GM10266 (cell line): Measurements from ENCODE around the gene MKRN3.

Source experiments
- DNase-seq: peaks from one replicate; pipeline ENCODE4 v3.0.0; 2012; ENCODE audit errors: extremely low spot score
- CTCF ChIP-seq: IDR thresholded peaks from 2 replicates; pipeline ENCODE4 v1.5.1; 2012; ENCODE audit warnings: mild to moderate bottlenecking, low read depth; ENCODE audit not compliant: control insufficient read depth, insufficient read depth; ENCODE audit errors: missing control alignments

The MKRN3 gene

GRCh38 chr15:23538648-23539047 is 26.8 kb upstream of the MKRN3 start:
- TF ChIP-seq CTCF, result no peak
- DNase-seq, result no peak

GRCh38 chr15:23539892-23540291 is 25.6 kb upstream of the MKRN3 start:
- no peak for TF ChIP-seq CTCF
- DNase-seq, result no peak

GRCh38 chr15:23546158-23546557 is 19.3 kb upstream of the MKRN3 start:
- DNase-seq, result no peak

GRCh38 chr15:23548071-23548470 is 17.4 kb upstream of the MKRN3 start:
- TF ChIP-seq CTCF, result no peak
- DNase-seq, result no peak

More at GRCh38 chr15:23546158-23546557, 19.3 kb upstream of the MKRN3 start:
- TF ChIP-seq CTCF, result no peak

GRCh38 chr15:23561914-23562313 is 3.6 kb upstream of the MKRN3 start:
- DNase-seq, result no peak
- TF ChIP-seq CTCF, result no peak

- DNase-seq, result no peak
- TF ChIP-seq CTCF, result no peak
Measured at GRCh38 chr15:23564821-23565394, 566 bp upstream of the MKRN3 start.

- no peak for TF ChIP-seq CTCF
- no peak for DNase-seq
Measured at GRCh38 chr15:23566071-23566554, 639 bp downstream of the MKRN3 start.
